HEK293 (cell line): ENCODE results near the gene AIMP2.

Experiments
- CTCF ChIA-PET: fragments of 350-600 bp; formaldehyde crosslinking; extraction: SDS; loops from one replicate; lab custom pipeline; 2021; ENCODE audit warnings: antibody characterized with exemption; lab: Yijun Ruan, JAX
- POLR2A ChIA-PET: fragments of 300-600 bp; formaldehyde crosslinking; extraction: SDS; loops from one replicate; lab custom pipeline; 2020; ENCODE audit warnings: antibody characterized with exemption, inconsistent platforms; lab: Yijun Ruan, JAX
- H3K27ac ChIP-seq: fragments of 200-500 bp; sonication (Bioruptor generic); 2 replicates; pipeline ENCODE4 v1.5.1; 2014; ENCODE audit warnings: low read depth, low read length, control low read depth, inconsistent platforms; ENCODE audit errors: extremely low read depth
- H3K36me3 ChIP-seq, 2 experiments: fragments of 200-500 bp in 1 of 2; sonication (Bioruptor generic) in 1 of 2; 1 replicate in 1 of 2; 2 replicates in 1 of 2; pipeline ENCODE4 v1.5.1; 2014 to 2017; ENCODE audit warnings: inconsistent platforms in 2 of 2, low read length in 2 of 2; ENCODE audit not compliant: control insufficient read depth in 2 of 2, insufficient read depth in 1 of 2
- H3K4me1 ChIP-seq: fragments of 200-500 bp; sonication (Bioruptor generic); 2 replicates; pipeline ENCODE4 v1.5.1; 2014; ENCODE audit warnings: mild to moderate bottlenecking, low read length, inconsistent platforms; ENCODE audit not compliant: control insufficient read depth, insufficient read depth
- H3K4me3 ChIP-seq: 2 replicates; pipeline ENCODE4 v1.5.1; 2011; ENCODE audit warnings: low read depth, mild to moderate bottlenecking, control low read depth, low read length, moderate library complexity
- H3K9me3 ChIP-seq: fragments of 200-500 bp; sonication (Bioruptor generic); 2 replicates; pipeline ENCODE4 v1.5.1; 2014; ENCODE audit warnings: low read depth, low read length, inconsistent platforms; ENCODE audit not compliant: control insufficient read depth, insufficient read depth
- BCL6B ChIP-seq: fragments of 450-650 bp; formaldehyde crosslinking; IDR thresholded peaks from 2 replicates; pipeline ENCODE4 v1.5.1; 2017; ENCODE audit warnings: missing biosample characterization, missing genetic modification characterization
- KLF17 ChIP-seq: fragments of 450-650 bp; formaldehyde crosslinking; IDR thresholded peaks from 2 replicates; pipeline ENCODE4 v1.5.1; 2016; ENCODE audit warnings: missing biosample characterization, missing genetic modification characterization
- KLF9 ChIP-seq: fragments of 450-650 bp; formaldehyde crosslinking; IDR thresholded peaks from 2 replicates; pipeline ENCODE4 v1.5.1; 2016; ENCODE audit warnings: missing biosample characterization, missing genetic modification characterization, low read depth
- PRDM4 ChIP-seq: fragments of 450-650 bp; formaldehyde crosslinking; IDR thresholded peaks from 2 replicates; pipeline ENCODE4 v1.5.1; 2017; ENCODE audit warnings: missing biosample characterization, missing genetic modification characterization
- SP3 ChIP-seq: fragments of 450-650 bp; formaldehyde crosslinking; IDR thresholded peaks from 2 replicates; pipeline ENCODE4 v1.5.1; 2016; ENCODE audit warnings: missing biosample characterization, missing genetic modification characterization
- TRIM28 ChIP-seq: IDR thresholded peaks from 2 replicates; pipeline ENCODE4 v1.6.1; 2011; ENCODE audit warnings: low read length, control low read depth, borderline replicate concordance
- TSHZ1 ChIP-seq: fragments of 450-650 bp; formaldehyde crosslinking; IDR thresholded peaks from 2 replicates; pipeline ENCODE4 v1.5.1; 2016; ENCODE audit warnings: missing biosample characterization, missing genetic modification characterization, borderline replicate concordance
- ZBTB11 ChIP-seq: fragments of 450-650 bp; formaldehyde crosslinking; conservative IDR thresholded peaks from 2 replicates; pipeline ENCODE4 v1.5.1; 2016; ENCODE audit warnings: low read depth, missing biosample characterization, missing genetic modification characterization
- ZFHX2 ChIP-seq: fragments of 450-650 bp; formaldehyde crosslinking; conservative IDR thresholded peaks from 2 replicates; pipeline ENCODE4 v1.5.1; 2016; ENCODE audit warnings: missing biosample characterization, missing genetic modification characterization
- ZNF184 ChIP-seq: fragments of 450-650 bp; IDR thresholded peaks from 2 replicates; pipeline ENCODE4 v1.5.1; 2018; ENCODE audit warnings: missing biosample characterization, mild to moderate bottlenecking, missing genetic modification characterization
- ZNF341 ChIP-seq: fragments of 450-650 bp; formaldehyde crosslinking; IDR thresholded peaks from 2 replicates; pipeline ENCODE4; 2016; ENCODE audit warnings: low read depth, missing biosample characterization, missing genetic modification characterization
- ZNF426 ChIP-seq: fragments of 450-650 bp; formaldehyde crosslinking; IDR thresholded peaks from 2 replicates; pipeline ENCODE4 v1.5.1; 2017; ENCODE audit warnings: missing biosample characterization, missing genetic modification characterization, mild to moderate bottlenecking, inconsistent platforms, moderate library complexity
- ZNF488 ChIP-seq: fragments of 450-650 bp; formaldehyde crosslinking; IDR thresholded peaks from 2 replicates; pipeline ENCODE4 v1.5.1; 2016; ENCODE audit warnings: missing biosample characterization, missing genetic modification characterization
- ZNF558 ChIP-seq: fragments of 450-650 bp; formaldehyde crosslinking; IDR thresholded peaks from 2 replicates; pipeline ENCODE4 v1.5.1; 2016; ENCODE audit warnings: missing biosample characterization, missing genetic modification characterization
- ZNF596 ChIP-seq: fragments of 450-650 bp; IDR thresholded peaks from 2 replicates; pipeline ENCODE4 v1.5.0; 2018; ENCODE audit warnings: missing biosample characterization, mild to moderate bottlenecking, missing genetic modification characterization, moderate library complexity
- ZNF626 ChIP-seq: fragments of 450-650 bp; sonication (Bioruptor Pico); formaldehyde crosslinking; IDR thresholded peaks from 2 replicates; pipeline ENCODE4 v1.5.1; 2018; ENCODE audit warnings: missing biosample characterization, missing genetic modification characterization, inconsistent platforms
- ZNF692 ChIP-seq: fragments of 450-650 bp; formaldehyde crosslinking; IDR thresholded peaks from 2 replicates; pipeline ENCODE4 v1.5.1; 2016; ENCODE audit warnings: missing biosample characterization, missing genetic modification characterization
- ZNF785 ChIP-seq: fragments of 450-650 bp; formaldehyde crosslinking; IDR thresholded peaks from 2 replicates; pipeline ENCODE4 v1.5.1; 2016; ENCODE audit warnings: missing biosample characterization, missing genetic modification characterization
- ZSCAN16 ChIP-seq: fragments of 450-650 bp; formaldehyde crosslinking; IDR thresholded peaks from 2 replicates; pipeline ENCODE4 v1.5.1; 2016; ENCODE audit warnings: missing biosample characterization, missing genetic modification characterization
- ZXDB ChIP-seq: fragments of 450-650 bp; formaldehyde crosslinking; IDR thresholded peaks from 2 replicates; pipeline ENCODE4 v1.5.1; 2016; ENCODE audit warnings: missing biosample characterization, missing genetic modification characterization

AIMP2 gene

GRCh38 chr7:6022707-6023106, 13.6 kb downstream of the AIMP2 start:
- Histone ChIP-seq H3K4me3 (no peak overlapping the region), H3K27ac (no peak overlapping the region), H3K4me1 (no peaks in the 10 kb centered on the region), H3K36me3 (peaks cover 50 to 94% of the 10 kb centered on the region in 2 experiments), H3K9me3 (no peaks in the 10 kb centered on the region)
- ChIA-PET POLR2A (no interaction called here), CTCF (interaction anchor here (0.9 kb wide), 1 partner anchor 11 kb away, joined by 3 read pairs; no protein-coding TSS in a partner anchor)
- no peak for TF ChIP-seq BCL6B (tag by site-specific recombination)
- TF ChIP-seq ZNF426 (tag by site-specific recombination): no peak
- TF ChIP-seq ZNF785 (tag by site-specific recombination): no peak
- TF ChIP-seq PRDM4 (tag by site-specific recombination): no peak
- no peak for TF ChIP-seq ZNF626 (tag by site-specific recombination)
- TF ChIP-seq TRIM28: no peak

- no peak overlapping the region for H3K4me3 ChIP-seq
- CTCF ChIA-PET: interaction anchor here (0.6 to 1.1 kb wide), 3 partner anchors 26 to 83 kb away, joined by 3 to 4 read pairs (median 3); no protein-coding TSS in a partner anchor
- no peak overlapping the region for H3K27ac ChIP-seq
- H3K4me1 ChIP-seq: no peaks in the 10 kb centered on the region
- peaks cover 50 to 99% of the 10 kb centered on the region in 2 experiments for H3K36me3 ChIP-seq
- POLR2A ChIA-PET: interaction anchor here (1.1 to 1.5 kb wide), 2 partner anchors 8 to 15 kb away, joined by 5 read pairs; partner anchors contain the start of genes AIMP2 and PMS2
- H3K9me3 ChIP-seq: no peaks in the 10 kb centered on the region
- TF ChIP-seq ZNF184 (tag by site-specific recombination) (no peak), ZNF558 (tag by site-specific recombination) (no peak), ZNF596 (tag by site-specific recombination) (no peak), SP3 (no peak), ZSCAN16 (tag by site-specific recombination) (no peak), ZNF692 (tag by site-specific recombination) (no peak), ZNF341 (no peak), ZFHX2 (tag by site-specific recombination) (no peak), ZNF488 (no peak), KLF9 (tag by site-specific recombination) (no peak), ZXDB (no peak), ZBTB11 (no peak), TSHZ1 (no peak), KLF17 (tag by site-specific recombination) (no peak)
Measured at GRCh38 chr7:6023974-6024435, 14.9 kb downstream of the AIMP2 start.
